MCF 10A (cell line): ENCODE data around the gene ADAMTS4. TPM values are rescaled to one million over a fixed set of nuclear protein-coding genes. Genes with fewer than 3 reads are reported as not detected.

ENCODE experiments used
- BruUV-seq: library from RNA; stranded (reverse); fragments of 400-500 nt; replicated peaks from 2 replicates; lab custom pipeline; 2021; lab: Mats Ljungman, UMichigan
- CTCF ChIA-PET: fragments of 300-600 bp; sonication (Branson Sonifier 250); formaldehyde crosslinking; extraction: SDS; loops from one replicate; lab custom pipeline; 2021; ENCODE audit warnings: antibody characterized with exemption, inconsistent platforms; lab: Yijun Ruan, JAX
- POLR2A ChIA-PET: fragments of 300-600, 350-650 bp; sonication (Branson Sonifier 250); formaldehyde crosslinking; extraction: SDS; loops from one replicate; lab custom pipeline; 2020; ENCODE audit warnings: antibody characterized with exemption, inconsistent platforms; lab: Yijun Ruan, JAX
- DNase-seq: peaks from one replicate; pipeline ENCODE4 v3.0.0-alpha.2; 2018; ENCODE audit not compliant: unreplicated experiment
- H3K27ac Mint-ChIP-seq: one replicate; pipeline ENCODE4 v1.8.0; 2022; ENCODE audit warnings: mild to moderate bottlenecking, low read depth, mixed read lengths; ENCODE audit not compliant: unreplicated experiment
- H3K27me3 Mint-ChIP-seq: one replicate; pipeline ENCODE4 v1.8.0; 2022; ENCODE audit warnings: mixed read lengths; ENCODE audit not compliant: insufficient read depth, unreplicated experiment
- H3K36me3 Mint-ChIP-seq: one replicate; pipeline ENCODE4 v1.8.0; 2022; ENCODE audit warnings: mild to moderate bottlenecking, moderate library complexity, mixed read lengths; ENCODE audit not compliant: insufficient read depth, unreplicated experiment
- H3K4me1 Mint-ChIP-seq: one replicate; pipeline ENCODE4 v1.8.0; 2022; ENCODE audit warnings: mixed read lengths; ENCODE audit not compliant: insufficient read depth, unreplicated experiment
- H3K4me3 Mint-ChIP-seq: one replicate; pipeline ENCODE4 v1.8.0; 2022; ENCODE audit warnings: mild to moderate bottlenecking, moderate library complexity, mixed read lengths; ENCODE audit not compliant: unreplicated experiment
- H3K9me3 Mint-ChIP-seq: one replicate; pipeline ENCODE4 v1.8.0; 2022; ENCODE audit warnings: mixed read lengths; ENCODE audit not compliant: unreplicated experiment
- intact Hi-C: fragments of 100-400 bp; cut with micrococcal nuclease; formaldehyde crosslinking; loops from 2 replicates; pipeline ENCODE4 v1.14.1; 2022
- total RNA-seq: library from RNA; stranded (reverse); gene quantifications from 2 replicates; pipeline ENCODE4 v1.2.3, GENCODE V29; 2022
- TF ChIP-seq, protein P1 (sequence below): fragments of 200-600 bp; IDR thresholded peaks from one replicate; pipeline ENCODE4 v1.8.0; 2022; ENCODE audit warnings: antibody characterized with exemption, mild to moderate bottlenecking; ENCODE audit not compliant: unreplicated experiment

ADAMTS4 gene
- total RNA-seq, 1 experiment from 2014 or later, result not detected

DNA sequence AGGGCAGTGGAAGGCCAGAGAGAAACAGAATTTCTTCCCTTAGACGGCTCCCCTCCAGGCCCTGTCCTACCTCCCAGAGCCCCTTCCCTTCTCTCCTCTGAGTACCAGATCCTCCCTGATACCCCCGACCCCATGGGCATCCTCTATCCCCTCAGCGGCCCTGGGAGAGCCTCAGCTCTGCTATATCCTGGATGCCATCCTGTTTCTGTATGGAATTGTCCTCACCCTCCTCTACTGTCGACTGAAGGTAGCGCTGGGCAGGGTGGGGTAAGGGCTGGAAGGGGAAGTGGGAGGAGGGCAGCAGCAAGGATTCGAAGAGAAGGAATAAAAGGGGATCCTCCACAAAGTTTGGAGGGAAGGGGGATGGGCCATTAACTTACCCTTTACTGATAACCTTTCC, 19.0 kb upstream of the ADAMTS4 start:
- Mint-ChIP-seq H3K4me3 (no peak overlapping the region), H3K36me3 (peaks cover 33% of the 10 kb centered on the region), H3K9me3 (no peaks in the 10 kb centered on the region), H3K27ac (no peak overlapping the region), H3K27me3 (no peaks in the 10 kb centered on the region), H3K4me1 (peaks cover 6% of the 10 kb centered on the region)
- CTCF ChIA-PET, result interaction anchor here (1.1 to 18.5 kb wide), 6 partner anchors 9 to 168 kb away, joined by 3 to 444 read pairs (median 197); partner anchors contain the start of genes NDUFS2 and TOMM40L
- intact Hi-C loops, result no loop called here
- POLR2A ChIA-PET, result interaction anchor here (1.2 to 3.6 kb wide), 3 partner anchors 8 to 16 kb away, joined by 4 to 20 read pairs (median 13); partner anchors contain the start of genes NDUFS2 and TOMM40L
- DNase-seq, result no peak
- TF ChIP-seq, protein P1, sequence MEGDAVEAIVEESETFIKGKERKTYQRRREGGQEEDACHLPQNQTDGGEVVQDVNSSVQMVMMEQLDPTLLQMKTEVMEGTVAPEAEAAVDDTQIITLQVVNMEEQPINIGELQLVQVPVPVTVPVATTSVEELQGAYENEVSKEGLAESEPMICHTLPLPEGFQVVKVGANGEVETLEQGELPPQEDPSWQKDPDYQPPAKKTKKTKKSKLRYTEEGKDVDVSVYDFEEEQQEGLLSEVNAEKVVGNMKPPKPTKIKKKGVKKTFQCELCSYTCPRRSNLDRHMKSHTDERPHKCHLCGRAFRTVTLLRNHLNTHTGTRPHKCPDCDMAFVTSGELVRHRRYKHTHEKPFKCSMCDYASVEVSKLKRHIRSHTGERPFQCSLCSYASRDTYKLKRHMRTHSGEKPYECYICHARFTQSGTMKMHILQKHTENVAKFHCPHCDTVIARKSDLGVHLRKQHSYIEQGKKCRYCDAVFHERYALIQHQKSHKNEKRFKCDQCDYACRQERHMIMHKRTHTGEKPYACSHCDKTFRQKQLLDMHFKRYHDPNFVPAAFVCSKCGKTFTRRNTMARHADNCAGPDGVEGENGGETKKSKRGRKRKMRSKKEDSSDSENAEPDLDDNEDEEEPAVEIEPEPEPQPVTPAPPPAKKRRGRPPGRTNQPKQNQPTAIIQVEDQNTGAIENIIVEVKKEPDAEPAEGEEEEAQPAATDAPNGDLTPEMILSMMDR, result no peak
- no TSS peak for BruUV-seq

GRCh38 chr1:161216945-161217712, 18.3 kb upstream of the ADAMTS4 start:
- TF ChIP-seq, protein P1, result no peak
- Mint-ChIP-seq H3K4me3 (no peak overlapping the region), H3K27me3 (no peaks in the 10 kb centered on the region), H3K9me3 (no peaks in the 10 kb centered on the region), H3K36me3 (peaks cover 40% of the 10 kb centered on the region), H3K27ac (no peak overlapping the region), H3K4me1 (peaks cover 6% of the 10 kb centered on the region)
- ChIA-PET CTCF (interaction anchor here (0.8 to 18.5 kb wide), 7 partner anchors 9 to 168 kb away, joined by 3 to 444 read pairs (median 55); partner anchors contain the start of genes NDUFS2 and TOMM40L), POLR2A (interaction anchor here (0.9 to 3.6 kb wide), 5 partner anchors 9 to 98 kb away, joined by 3 to 20 read pairs (median 4); partner anchors contain the start of genes B4GALT3, NDUFS2 and TOMM40L)
- BruUV-seq, result no TSS peak
- peak; percentile 79 for DNase-seq
- intact Hi-C loops, result no loop called here

DNA sequence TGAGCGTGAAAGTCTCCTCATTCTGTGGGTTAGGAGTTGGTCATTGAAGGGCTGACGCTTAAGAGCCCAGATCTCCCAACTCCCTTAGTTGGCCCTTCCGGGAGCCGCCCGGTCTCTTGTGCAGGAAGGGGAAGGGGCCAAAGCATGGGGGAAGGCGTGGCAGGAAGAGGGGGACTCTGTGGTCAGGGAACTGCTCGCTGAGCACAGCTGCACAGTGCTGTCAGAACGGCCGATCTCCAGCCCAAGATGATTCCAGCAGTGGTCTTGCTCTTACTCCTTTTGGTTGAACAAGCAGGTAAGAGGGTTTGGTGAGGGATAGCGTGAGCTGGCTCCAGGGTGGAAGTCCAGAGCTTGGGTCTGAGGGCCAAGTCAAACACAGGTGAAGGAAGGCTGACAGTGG, 16.2 kb upstream of the ADAMTS4 start, which contains the start of gene FCER1G:
Gene FCER1G (plus strand): TSS at position 220 of the 400 bp plus-strand sequence. CDS start 27 bp downstream, at position 247.
- H3K27ac Mint-ChIP-seq, result peak within 1 kb of the TSS; percentile 53
- DNase-seq, result no peak
- BruUV-seq, result no TSS peak
- TF ChIP-seq, protein P1, result no peak
- no peaks in the 10 kb centered on the region for H3K27me3 Mint-ChIP-seq
- ChIA-PET CTCF (interaction anchor here (0.6 to 18.5 kb wide), 7 partner anchors 8 to 158 kb away, joined by 3 to 444 read pairs (median 26); partner anchors contain the start of genes NDUFS2 and TOMM40L), POLR2A (interaction anchor here (0.6 to 3.6 kb wide), 5 partner anchors 13 to 90 kb away, joined by 3 to 20 read pairs (median 3); partner anchors contain the start of genes ADAMTS4 and NDUFS2)
- peaks cover 7% of the 10 kb centered on the region for H3K4me1 Mint-ChIP-seq
- peaks cover 60% of the 10 kb centered on the region for H3K36me3 Mint-ChIP-seq
- H3K9me3 Mint-ChIP-seq, result no peaks in the 10 kb centered on the region
- no peak within 1 kb of the TSS for H3K4me3 Mint-ChIP-seq
- intact Hi-C loops, result no loop called here

DNA sequence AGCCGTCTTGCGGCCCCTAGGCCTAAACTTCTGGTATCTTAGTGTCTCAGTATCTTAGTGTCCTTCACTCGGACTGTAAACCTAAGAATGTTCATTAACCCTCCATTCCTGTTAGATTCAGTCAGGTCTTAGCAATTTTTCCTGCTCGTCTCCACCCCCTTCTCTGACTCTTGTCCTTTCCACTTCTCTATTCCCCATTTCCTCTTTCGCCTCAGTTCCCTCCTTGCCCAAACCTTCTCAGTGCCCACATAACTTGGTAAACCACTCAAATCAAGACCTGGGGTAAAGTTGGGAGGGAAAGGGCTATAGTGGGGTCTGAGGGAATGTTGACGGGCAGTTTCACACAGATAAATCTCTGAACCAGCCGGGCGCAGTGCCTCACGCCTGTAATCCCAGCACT, 15.5 kb upstream of the ADAMTS4 start:
- no peaks in the 10 kb centered on the region for H3K9me3 Mint-ChIP-seq
- H3K36me3 Mint-ChIP-seq, result peaks cover 67% of the 10 kb centered on the region
- intact Hi-C loops, result no loop called here
- DNase-seq, result no peak
- ChIA-PET CTCF (interaction anchor here (0.7 to 18.5 kb wide), 4 partner anchors 7 to 127 kb away, joined by 3 to 444 read pairs (median 224); partner anchors contain the start of genes APOA2, FCER1G, NDUFS2 and TOMM40L), POLR2A (no interaction called here)
- H3K4me3 Mint-ChIP-seq, result no peak overlapping the region
- H3K4me1 Mint-ChIP-seq, result peaks cover 14% of the 10 kb centered on the region
- no TSS peak for BruUV-seq
- H3K27ac Mint-ChIP-seq, result no peak overlapping the region
- no peaks in the 10 kb centered on the region for H3K27me3 Mint-ChIP-seq
- TF ChIP-seq, protein P1, result no peak
